Activated CD8-positive, alpha-beta memory T cell treated with anti-CD3 and anti-CD28 coated beads for 48 hours (primary cell): ENCODE measurements around the gene CYTH1.

Experiments
- DNase-seq, 3 experiments: peaks; one replicate each; pipeline ENCODE4 v3.0.0-alpha.2; 2020; ENCODE audit warnings: low read depth in 2 of 3, low spot score in 2 of 3

Gene CYTH1

GRCh38 chr17:78781893-78782304 lies at the start of gene CYTH1:
Gene CYTH1, minus strand, starts transcription at chr17:78782273. Its CDS starts 50 bp downstream, at chr17:78782223.
- no peak for DNase-seq

GRCh38 chr17:78829477-78829876 lies 47.4 kb upstream of the CYTH1 start:
- DNase-seq = no peak

GRCh38 chr17:78828470-78829185 lies 46.6 kb upstream of the CYTH1 start:
- no peak for DNase-seq

GRCh38 chr17:78826836-78827509 lies 44.9 kb upstream of the CYTH1 start:
- DNase-seq = no peak

GRCh38 chr17:78826421-78826820 lies 44.3 kb upstream of the CYTH1 start:
- DNase-seq = no peak

- no peak for DNase-seq
Observed at GRCh38 chr17:78825696-78826095, 43.6 kb upstream of the CYTH1 start.

GRCh38 chr17:78824240-78824639 lies 42.2 kb upstream of the CYTH1 start:
- no peak for DNase-seq

GRCh38 chr17:78823282-78824046 lies 41.4 kb upstream of the CYTH1 start:
- no peak for DNase-seq

- DNase-seq = no peak
Observed at GRCh38 chr17:78822552-78822951, 40.5 kb upstream of the CYTH1 start.

GRCh38 chr17:78821961-78822360 lies 39.9 kb upstream of the CYTH1 start:
- no peak for DNase-seq

- no peak for DNase-seq
Observed at GRCh38 chr17:78820841-78821240, 38.8 kb upstream of the CYTH1 start.

- DNase-seq = no peak
Observed at GRCh38 chr17:78819806-78820792, 38.0 kb upstream of the CYTH1 start.

- DNase-seq = no peak
Observed at GRCh38 chr17:78819402-78819801, 37.3 kb upstream of the CYTH1 start.

- no peak for DNase-seq
Observed at GRCh38 chr17:78818932-78819331, 36.9 kb upstream of the CYTH1 start.

GRCh38 chr17:78818152-78818846 lies 36.2 kb upstream of the CYTH1 start:
- no peak for DNase-seq

GRCh38 chr17:78817123-78817522 lies 35.0 kb upstream of the CYTH1 start:
- peak in 2 of 3 experiments; percentile 23 to 30 for DNase-seq

- no peak for DNase-seq
Observed at GRCh38 chr17:78815696-78816095, 33.6 kb upstream of the CYTH1 start.

- DNase-seq = no peak
Observed at GRCh38 chr17:78812855-78813254, 30.8 kb upstream of the CYTH1 start.

GRCh38 chr17:78808163-78808562 lies 26.1 kb upstream of the CYTH1 start:
- no peak for DNase-seq

GRCh38 chr17:78806451-78806850 lies 24.4 kb upstream of the CYTH1 start:
- no peak for DNase-seq
